IPS-15b (cell line): Measurements from ENCODE around the gene NCK2.

Source experiments
- H3K27me3 ChIP-seq: one replicate; pipeline ENCODE4 v1.6.1; 2013; ENCODE audit warnings: low read length; ENCODE audit not compliant: control insufficient read depth, insufficient read depth
- H3K36me3 ChIP-seq: one replicate; pipeline ENCODE4 v1.6.1; 2013; ENCODE audit warnings: low read length; ENCODE audit not compliant: control insufficient read depth, insufficient read depth
- H3K4me1 ChIP-seq: one replicate; pipeline ENCODE4 v1.6.1; 2013; ENCODE audit warnings: mild to moderate bottlenecking, low read length; ENCODE audit not compliant: control insufficient read depth, insufficient read depth
- H3K4me3 ChIP-seq: one replicate; pipeline ENCODE4 v1.5.1; 2013; ENCODE audit warnings: low read depth, low read length
- H3K9ac ChIP-seq: one replicate; pipeline ENCODE4 v1.6.1; 2013; ENCODE audit warnings: low read depth, mild to moderate bottlenecking, low read length
- H3K9me3 ChIP-seq: one replicate; pipeline ENCODE4 v1.6.1; 2013; ENCODE audit warnings: mild to moderate bottlenecking, low read length; ENCODE audit not compliant: control insufficient read depth, insufficient read depth

The NCK2 gene

DNA sequence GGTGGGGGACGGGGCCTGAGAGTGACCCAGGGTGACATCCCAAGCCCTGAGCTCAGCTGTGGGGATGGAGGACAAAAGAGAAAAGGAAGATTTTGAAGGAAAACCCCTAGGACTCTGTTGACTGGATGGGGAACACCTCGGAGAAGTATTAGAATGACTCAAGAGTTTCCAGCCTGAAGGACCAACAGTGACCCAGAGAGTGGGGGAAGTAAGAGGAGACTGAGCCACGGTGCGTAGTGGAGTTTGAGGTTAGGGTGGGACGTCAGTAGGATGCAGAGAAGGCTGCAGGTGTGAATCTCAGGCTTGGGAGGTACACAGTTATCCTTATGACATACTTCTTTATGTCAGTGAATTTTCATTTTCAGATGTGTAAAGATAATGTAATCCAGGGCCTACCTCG lies 119.5 kb downstream of the NCK2 start:
- H3K9ac ChIP-seq: no peak overlapping the region

DNA sequence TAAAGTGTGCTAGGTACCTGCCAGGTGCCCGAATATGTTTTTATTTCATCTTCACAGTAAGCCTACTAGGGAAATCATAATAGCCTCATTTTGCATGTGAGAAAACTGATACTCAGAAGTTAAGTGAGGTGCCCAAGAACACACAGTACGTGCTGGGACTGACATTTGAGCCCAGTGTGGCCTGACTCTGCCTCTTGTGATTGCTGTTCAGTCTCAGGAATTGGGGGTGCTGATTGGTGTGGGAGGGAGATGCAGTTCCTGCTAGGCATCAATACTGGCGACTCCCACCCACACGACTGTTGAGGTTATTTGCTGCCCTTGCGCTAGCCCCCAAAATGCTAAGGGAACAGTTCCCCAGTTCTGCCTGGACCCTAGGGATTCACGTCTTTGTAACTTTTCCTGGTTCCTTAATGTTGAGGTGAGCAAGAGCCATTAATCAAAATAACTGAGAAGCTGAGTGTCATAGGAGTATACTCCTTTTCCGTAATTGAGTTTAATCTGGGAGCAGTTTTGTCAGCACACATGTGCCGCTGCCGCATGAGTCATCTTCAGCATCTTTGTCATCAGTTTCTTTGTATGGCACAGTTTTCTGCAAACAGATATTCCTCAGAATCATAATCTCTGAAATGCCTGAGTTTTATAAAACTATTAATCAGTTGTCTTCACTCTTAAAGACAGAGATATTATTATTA lies 120.7 kb downstream of the NCK2 start:
- Histone ChIP-seq H3K4me1 (peaks cover 4% of the 10 kb centered on the region), H3K27me3 (no peaks in the 10 kb centered on the region), H3K9ac (no peak overlapping the region), H3K36me3 (peaks cover 2% of the 10 kb centered on the region), H3K9me3 (no peaks in the 10 kb centered on the region), H3K4me3 (no peak overlapping the region)

More for the DNA sequence above, 119.5 kb downstream of the NCK2 start:
- Histone ChIP-seq H3K27me3 (no peaks in the 10 kb centered on the region), H3K9me3 (no peaks in the 10 kb centered on the region), H3K4me1 (peaks cover 4% of the 10 kb centered on the region), H3K36me3 (peaks cover 2% of the 10 kb centered on the region), H3K4me3 (no peak overlapping the region)

DNA sequence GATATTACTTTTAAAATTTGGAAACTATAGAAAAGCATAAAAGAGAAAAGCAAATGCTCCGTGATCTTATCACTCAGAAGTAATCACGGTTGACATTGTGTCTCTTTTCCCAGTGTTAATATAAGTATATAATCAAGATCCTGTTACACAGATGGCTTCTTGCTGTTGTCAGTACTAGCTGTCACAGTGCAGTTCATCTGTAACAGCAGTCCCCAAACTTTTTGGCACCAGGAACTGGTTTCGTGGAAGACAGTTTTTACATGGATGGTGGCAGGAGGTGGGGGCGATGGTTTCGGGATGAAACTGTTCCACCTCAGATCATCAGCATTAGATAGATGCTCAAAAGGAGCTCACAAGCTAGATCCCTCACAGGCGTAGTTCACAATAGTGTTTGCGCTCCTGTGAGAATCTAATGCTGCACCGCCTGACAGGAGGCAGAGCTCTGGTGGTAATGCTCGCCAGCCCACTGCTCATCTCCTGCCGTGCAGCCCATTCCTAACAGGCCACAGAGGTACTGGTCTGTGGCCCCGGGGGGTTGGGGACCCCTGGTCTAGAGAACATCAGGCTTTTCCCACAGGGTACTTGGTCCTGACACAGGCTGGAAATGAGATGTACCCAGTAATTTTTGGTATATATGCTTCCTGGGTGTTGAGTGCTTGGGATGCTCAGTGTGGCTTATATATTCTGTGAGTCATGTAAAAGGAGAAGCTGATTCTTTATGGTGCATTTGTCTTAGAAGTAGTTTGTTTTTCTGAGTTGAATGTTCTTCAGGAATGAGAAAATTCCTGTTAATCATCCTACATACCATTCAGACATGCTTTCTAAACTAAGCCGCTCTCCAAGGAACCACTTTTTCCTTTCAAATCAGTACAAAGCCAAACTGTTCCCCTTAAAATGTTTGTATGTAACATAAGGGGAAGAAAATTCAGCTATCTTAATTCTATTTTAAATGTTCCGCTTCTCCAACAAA lies 121.8 kb downstream of the NCK2 start:
- H3K4me1 ChIP-seq: peaks cover 4% of the 10 kb centered on the region
- H3K9me3 ChIP-seq: no peaks in the 10 kb centered on the region
- H3K36me3 ChIP-seq: no peaks in the 10 kb centered on the region
- no peak overlapping the region for H3K9ac ChIP-seq
- H3K4me3 ChIP-seq: no peak overlapping the region
- H3K27me3 ChIP-seq: no peaks in the 10 kb centered on the region

DNA sequence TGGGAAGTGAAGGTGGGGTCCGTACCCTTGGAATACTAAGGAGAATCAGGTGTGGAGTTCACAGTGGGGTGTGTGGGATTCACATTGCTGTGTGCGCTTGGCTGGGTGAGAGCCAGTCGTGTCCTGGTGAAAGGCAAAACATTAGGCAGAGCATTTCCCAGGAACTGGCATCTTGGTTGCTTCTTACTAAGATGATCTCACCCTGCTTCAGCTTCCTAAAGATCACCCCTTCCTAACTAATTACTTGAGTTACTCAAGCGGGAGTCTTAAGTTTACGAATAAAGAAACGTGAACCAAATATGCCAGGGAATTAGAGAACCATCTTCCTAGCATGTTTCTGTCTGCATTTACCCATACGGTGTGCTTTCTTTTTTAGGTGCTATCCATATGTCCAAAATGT lies 122.9 kb downstream of the NCK2 start:
- no peaks in the 10 kb centered on the region for H3K27me3 ChIP-seq
- no peaks in the 10 kb centered on the region for H3K9me3 ChIP-seq
- peaks cover 4% of the 10 kb centered on the region for H3K4me1 ChIP-seq
- H3K9ac ChIP-seq: no peak overlapping the region
- no peaks in the 10 kb centered on the region for H3K36me3 ChIP-seq
- H3K4me3 ChIP-seq: no peak overlapping the region

DNA sequence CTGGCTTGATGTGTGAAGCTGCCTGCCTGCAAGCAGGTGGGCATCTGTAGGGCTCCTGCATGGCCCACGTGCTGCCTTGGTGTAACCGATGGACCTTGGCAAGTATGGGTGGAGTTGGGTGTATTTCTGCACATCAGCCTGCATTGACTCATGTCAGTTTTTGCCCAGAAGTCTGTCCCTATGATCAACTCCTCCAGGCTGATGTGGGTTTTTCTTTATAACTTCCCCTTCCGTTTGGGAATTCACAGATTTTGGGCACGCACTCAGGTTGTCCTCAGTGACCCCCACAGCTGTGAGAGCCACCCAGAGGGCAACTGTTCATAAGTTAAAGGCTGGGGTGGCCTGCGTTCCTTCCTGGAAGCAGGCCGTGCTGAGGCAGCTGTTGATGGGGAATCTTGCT lies 123.3 kb downstream of the NCK2 start:
- Histone ChIP-seq H3K27me3 (no peaks in the 10 kb centered on the region), H3K36me3 (no peaks in the 10 kb centered on the region), H3K9me3 (no peaks in the 10 kb centered on the region), H3K4me3 (no peak overlapping the region), H3K9ac (no peak overlapping the region), H3K4me1 (peaks cover 4% of the 10 kb centered on the region)

DNA sequence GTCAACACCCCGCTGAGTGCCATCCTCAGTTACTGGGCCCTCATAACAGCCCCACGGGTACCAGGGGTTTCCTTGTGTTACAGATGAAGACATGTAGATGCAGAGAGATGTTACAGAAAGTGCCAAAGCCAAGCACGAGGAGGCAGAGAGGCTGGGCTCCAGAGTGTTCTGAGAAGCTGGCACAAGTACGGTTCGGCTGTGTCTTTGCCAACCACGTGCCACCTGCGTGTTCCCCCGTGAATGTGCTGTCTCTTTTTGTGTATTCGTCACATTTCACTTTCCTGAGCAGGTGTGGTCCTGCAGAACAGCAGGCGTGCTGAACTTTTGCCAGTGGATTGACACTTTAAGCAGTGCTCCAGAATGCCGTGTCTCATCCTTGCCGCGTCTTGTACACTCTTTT lies 124.6 kb downstream of the NCK2 start:
- Histone ChIP-seq H3K9me3 (no peaks in the 10 kb centered on the region), H3K27me3 (no peaks in the 10 kb centered on the region), H3K9ac (no peak overlapping the region), H3K4me1 (peaks cover 4% of the 10 kb centered on the region), H3K4me3 (no peak overlapping the region), H3K36me3 (no peaks in the 10 kb centered on the region)

DNA sequence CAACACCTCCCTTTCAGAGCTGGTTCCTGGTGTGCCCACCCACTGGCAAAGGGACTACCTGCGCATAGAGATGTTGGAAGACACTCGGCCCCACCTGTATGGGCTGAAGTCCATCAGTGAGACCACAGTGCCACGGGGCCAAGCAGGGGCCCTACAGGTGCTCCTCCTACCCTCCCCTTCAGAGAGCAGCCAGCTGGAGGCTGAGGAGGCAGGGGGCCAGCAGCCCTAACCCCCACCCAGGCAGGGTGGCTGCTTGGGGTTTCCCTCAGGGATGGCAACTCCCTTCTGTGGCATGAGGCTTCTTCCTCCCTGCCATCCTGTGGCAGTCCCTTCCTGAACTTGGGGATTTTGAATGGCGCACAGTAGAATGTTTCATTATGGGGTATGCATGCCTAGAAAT lies 125.3 kb downstream of the NCK2 start:
- H3K4me3 ChIP-seq: no peak overlapping the region
- H3K9me3 ChIP-seq: no peaks in the 10 kb centered on the region
- H3K4me1 ChIP-seq: peaks cover 2% of the 10 kb centered on the region
- H3K27me3 ChIP-seq: no peaks in the 10 kb centered on the region
- no peak overlapping the region for H3K9ac ChIP-seq
- H3K36me3 ChIP-seq: no peaks in the 10 kb centered on the region

DNA sequence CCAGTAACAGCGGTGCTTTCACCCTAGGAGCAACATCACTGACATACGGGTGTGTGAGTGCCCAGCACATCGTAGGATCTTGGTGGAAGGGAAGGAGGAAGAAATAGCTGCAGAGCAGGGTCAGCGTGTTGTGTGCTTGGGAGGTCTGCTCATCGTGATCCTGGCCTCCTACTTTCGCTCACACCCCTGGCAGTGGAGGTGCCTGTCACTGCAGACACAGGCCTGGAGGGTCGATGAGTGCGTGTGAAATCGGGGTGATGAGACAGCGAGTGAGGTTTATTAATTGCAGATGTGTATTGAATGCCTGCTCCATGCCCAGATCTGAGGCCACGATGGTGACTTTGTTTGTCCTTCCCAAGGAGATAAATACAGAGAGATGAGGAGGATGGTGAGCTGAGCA lies 126.1 kb downstream of the NCK2 start:
- no peak overlapping the region for H3K9ac ChIP-seq
- no peaks in the 10 kb centered on the region for H3K9me3 ChIP-seq
- no peaks in the 10 kb centered on the region for H3K27me3 ChIP-seq
- H3K4me1 ChIP-seq: no peaks in the 10 kb centered on the region
- H3K36me3 ChIP-seq: no peaks in the 10 kb centered on the region
- no peak overlapping the region for H3K4me3 ChIP-seq

DNA sequence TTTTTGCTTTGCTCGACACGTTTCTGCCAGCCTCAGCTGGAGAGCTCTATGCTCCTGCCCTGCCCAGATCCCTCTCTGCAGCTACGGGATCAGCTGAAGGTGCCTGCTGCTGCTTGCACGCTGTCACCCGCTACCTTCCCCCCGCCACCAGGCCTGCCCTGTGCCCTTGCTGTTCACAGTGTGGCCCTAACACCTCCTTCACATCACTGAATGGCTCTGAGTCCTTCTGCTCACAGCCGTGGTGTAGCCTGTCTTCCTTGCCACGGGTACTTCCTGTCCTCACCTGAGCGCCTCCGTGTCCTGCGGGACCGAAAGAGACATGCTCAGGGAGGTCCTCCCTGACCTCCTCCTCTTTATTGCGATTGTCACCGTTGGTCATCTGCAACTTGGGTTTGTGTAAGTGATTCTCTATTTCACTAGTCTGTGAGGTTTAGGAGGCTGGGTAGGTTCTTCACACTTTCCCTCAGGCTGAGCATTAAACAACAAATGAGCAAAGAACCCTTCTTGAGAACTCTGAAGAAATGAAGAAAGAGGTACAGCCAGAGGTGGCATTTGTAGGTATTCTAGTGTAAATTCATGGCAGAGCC lies 127.5 kb downstream of the NCK2 start:
- Histone ChIP-seq H3K4me3 (no peak overlapping the region), H3K4me1 (no peaks in the 10 kb centered on the region)

DNA sequence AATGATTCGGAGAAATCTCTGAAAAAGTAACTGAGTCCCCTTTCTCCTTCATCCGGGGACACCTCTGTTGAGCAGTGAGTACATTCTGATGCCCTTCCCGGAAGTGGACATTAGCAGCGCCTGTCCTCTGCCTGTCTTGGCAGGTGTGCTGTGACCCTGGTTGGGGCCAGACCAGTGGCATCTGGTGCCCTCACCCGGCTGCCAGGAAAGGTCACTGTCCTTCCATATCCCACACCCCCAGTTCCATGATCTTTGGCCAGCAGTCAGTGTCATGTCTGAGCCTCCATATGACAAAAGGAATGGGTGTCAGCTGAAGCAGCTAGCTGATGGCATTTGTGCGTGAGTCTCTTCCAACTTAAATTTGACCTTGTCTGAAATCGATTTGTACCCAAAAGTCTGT lies 128.1 kb downstream of the NCK2 start:
- Histone ChIP-seq H3K36me3 (no peaks in the 10 kb centered on the region), H3K4me3 (no peak overlapping the region), H3K27me3 (no peaks in the 10 kb centered on the region), H3K4me1 (no peaks in the 10 kb centered on the region), H3K9ac (no peak overlapping the region), H3K9me3 (no peaks in the 10 kb centered on the region)

More for the DNA sequence above, 127.5 kb downstream of the NCK2 start:
- H3K36me3 ChIP-seq: no peaks in the 10 kb centered on the region
- H3K9me3 ChIP-seq: no peaks in the 10 kb centered on the region
- H3K27me3 ChIP-seq: no peaks in the 10 kb centered on the region
- peak overlapping the region; percentile 32 for H3K9ac ChIP-seq

DNA sequence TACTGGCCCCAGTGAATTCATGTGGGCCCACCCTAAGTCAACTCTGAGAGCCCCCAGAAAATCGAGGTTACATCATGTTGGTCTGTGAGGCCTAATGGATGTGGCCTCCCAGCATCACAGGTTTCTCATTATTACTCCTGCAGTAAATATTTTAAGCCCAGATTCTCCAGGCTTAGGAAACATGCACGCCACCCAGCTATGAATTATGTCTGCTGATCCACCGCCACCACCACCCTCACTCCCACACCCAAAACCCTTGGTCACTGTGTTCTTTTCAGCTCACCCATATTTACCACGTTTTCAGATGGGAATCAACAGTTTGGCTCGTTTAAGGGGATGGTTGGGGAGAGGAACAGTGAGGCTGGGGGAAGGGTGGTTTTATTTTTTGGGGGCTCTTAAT lies 128.6 kb downstream of the NCK2 start:
- no peak overlapping the region for H3K9ac ChIP-seq
- H3K4me3 ChIP-seq: no peak overlapping the region
- H3K9me3 ChIP-seq: no peaks in the 10 kb centered on the region
- no peaks in the 10 kb centered on the region for H3K4me1 ChIP-seq
- no peaks in the 10 kb centered on the region for H3K27me3 ChIP-seq
- H3K36me3 ChIP-seq: no peaks in the 10 kb centered on the region
